Measurements from ENCODE around the gene EPM2AIP1. TPM values are rescaled to one million over a fixed set of nuclear protein-coding genes. Genes with fewer than 3 reads are reported as not detected.

The EPM2AIP1 gene
- polyA plus RNA-seq, 1 of the 3 experiments (the other 2 are of a cell fraction): 4.7 TPM

DNA sequence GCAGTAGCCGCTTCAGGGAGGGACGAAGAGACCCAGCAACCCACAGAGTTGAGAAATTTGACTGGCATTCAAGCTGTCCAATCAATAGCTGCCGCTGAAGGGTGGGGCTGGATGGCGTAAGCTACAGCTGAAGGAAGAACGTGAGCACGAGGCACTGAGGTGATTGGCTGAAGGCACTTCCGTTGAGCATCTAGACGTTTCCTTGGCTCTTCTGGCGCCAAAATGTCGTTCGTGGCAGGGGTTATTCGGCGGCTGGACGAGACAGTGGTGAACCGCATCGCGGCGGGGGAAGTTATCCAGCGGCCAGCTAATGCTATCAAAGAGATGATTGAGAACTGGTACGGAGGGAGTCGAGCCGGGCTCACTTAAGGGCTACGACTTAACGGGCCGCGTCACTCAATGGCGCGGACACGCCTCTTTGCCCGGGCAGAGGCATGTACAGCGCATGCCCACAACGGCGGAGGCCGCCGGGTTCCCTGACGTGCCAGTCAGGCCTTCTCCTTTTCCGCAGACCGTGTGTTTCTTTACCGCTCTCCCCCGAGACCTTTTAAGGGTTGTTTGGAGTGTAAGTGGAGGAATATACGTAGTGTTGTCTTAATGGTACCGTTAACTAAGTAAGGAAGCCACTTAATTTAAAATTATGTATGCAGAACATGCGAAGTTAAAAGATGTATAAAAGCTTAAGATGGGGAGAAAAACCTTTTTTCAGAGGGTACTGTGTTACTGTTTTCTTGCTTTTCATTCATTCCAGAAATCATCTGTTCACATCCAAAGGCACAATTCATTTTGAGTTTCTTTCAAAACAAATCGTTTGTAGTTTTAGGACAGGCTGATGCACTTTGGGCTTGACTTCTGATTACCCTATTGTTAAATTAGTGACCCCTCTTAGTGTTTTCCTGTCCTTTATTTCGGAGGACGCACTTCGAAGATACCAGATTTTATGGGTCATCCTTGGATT, 674 bp upstream of the EPM2AIP1 start, which contains the start of gene MLH1 (continued):
- TF ChIP-seq, protein P1, sequence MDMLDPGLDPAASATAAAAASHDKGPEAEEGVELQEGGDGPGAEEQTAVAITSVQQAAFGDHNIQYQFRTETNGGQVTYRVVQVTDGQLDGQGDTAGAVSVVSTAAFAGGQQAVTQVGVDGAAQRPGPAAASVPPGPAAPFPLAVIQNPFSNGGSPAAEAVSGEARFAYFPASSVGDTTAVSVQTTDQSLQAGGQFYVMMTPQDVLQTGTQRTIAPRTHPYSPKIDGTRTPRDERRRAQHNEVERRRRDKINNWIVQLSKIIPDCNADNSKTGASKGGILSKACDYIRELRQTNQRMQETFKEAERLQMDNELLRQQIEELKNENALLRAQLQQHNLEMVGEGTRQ (IDR thresholded peaks at IDR 0.05; ENCODE audit: borderline replicate concordance, low read depth, low read length): no peak
- TF ChIP-seq CHD2 (IDR thresholded peaks at IDR 0.05; ENCODE audit: low read length, partially characterized antibody) (peak; percentile 54), SIN3A (IDR thresholded peaks at IDR 0.05; ENCODE audit: borderline replicate concordance, low read depth, low read length) (peak; percentile 69; the same call in 1 of the 2 replicates), GABPA (IDR thresholded peaks at IDR 0.05; ENCODE audit: low read depth) (peak; percentile 86), MXI1 (IDR thresholded peaks at IDR 0.05; ENCODE audit: low read depth, low read length) (peak; percentile 93)

DNA sequence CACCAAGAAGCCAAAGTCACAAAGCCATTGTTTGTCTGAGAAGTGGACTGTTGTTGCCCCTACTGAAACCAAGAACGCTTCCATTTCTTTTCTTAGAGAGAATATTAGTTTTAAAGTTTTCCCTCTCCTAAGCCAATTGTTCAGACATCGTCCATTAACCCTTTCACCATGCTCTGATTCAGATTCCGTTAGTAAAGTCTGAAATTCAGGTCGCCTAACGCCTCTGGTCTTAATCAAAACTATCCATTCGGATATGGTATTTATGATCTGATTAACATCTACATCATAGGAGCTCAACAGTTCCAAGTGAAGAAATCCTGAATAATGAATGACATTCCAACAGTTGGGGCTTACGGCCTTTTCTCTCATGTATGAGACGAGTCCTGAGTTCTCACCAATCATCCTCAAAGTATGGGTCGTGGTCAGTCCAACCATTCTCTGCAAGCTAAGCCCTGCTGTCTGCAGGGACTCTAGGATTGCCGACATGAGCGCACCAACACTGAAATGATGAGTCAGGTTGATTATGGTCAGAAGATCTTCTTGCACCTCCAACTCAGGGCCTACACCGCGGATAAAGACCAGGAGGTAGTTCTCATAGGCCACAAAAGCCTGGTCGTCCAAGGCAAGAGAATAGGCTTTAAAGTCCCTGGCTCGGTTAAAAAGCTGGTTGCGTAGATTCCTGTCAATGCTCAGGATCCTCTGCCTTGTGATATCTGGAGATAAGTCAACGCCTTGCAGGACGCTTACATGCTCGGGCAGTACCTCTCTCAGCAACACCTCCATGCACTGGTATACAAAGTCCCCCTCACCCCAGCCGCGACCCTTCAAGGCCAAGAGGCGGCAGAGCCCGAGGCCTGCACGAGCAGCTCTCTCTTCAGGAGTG, 767 bp downstream of the EPM2AIP1 start:
- ChIA-PET POLR2A (interaction anchor here (0.6 to 1.8 kb wide), 4 partner anchors 15 to 156 kb away, joined by 3 to 12 read pairs (median 4); no protein-coding TSS in a partner anchor), CTCF (interaction anchor here (0.7 to 4.1 kb wide), 12 partner anchors 11 to 264 kb away, joined by 3 to 37 read pairs (median 3); no protein-coding TSS in a partner anchor)
- Histone ChIP-seq H3K9ac (peak overlapping the region; percentile 91), H3K4me2 (peak overlapping the region; percentile 86), H3K4me1 (ENCODE audit: control insufficient read depth in 1 of 2, insufficient read depth in 2 of 2, low read depth in 1 of 2, low read length in 1 of 2) (peaks cover 28 to 29% of the 10 kb centered on the region in 2 experiments; a peak in 3 of 4 replicates), H4K20me1 (ENCODE audit: insufficient read depth) (peaks cover 25% of the 10 kb centered on the region), H3K4me3 (ENCODE audit: low read depth in 2 of 2, low read length in 1 of 2) (peak overlapping the region; percentile 81 to 94), H3K27me3 (ENCODE audit: insufficient read depth) (no peaks in the 10 kb centered on the region), H2AFZ (ENCODE audit: low read depth) (peak overlapping the region; percentile 64), H3F3A (replicated peaks; ENCODE audit: insufficient read depth) (peaks cover 10% of the 10 kb centered on the region), H3K36me3 (replicated peaks in 1 of 2; ENCODE audit: control insufficient read depth in 1 of 2, insufficient read depth in 2 of 2, low read length in 1 of 2) (peaks cover 52 to 55% of the 10 kb centered on the region in 2 experiments), H3K9me2 (no peaks in the 10 kb centered on the region), H3K79me2 (ENCODE audit: insufficient read depth) (peaks cover 80% of the 10 kb centered on the region), H3K27ac (ENCODE audit: low read depth in 2 of 2, low read length in 1 of 2) (peak overlapping the region; percentile 95 to 98), H3K9me3 (no peaks in the 10 kb centered on the region)
- WGBS (ENCODE audit: low lambda C conversion rate): 6% methylated on average over 19 of the region's 24 CpGs
- TF ChIP-seq RFX5 (IDR thresholded peaks at IDR 0.05; ENCODE audit: low read length) (no peak), RCOR1 (IDR thresholded peaks at IDR 0.05; ENCODE audit: low read length) (no peak), SIN3A (IDR thresholded peaks at IDR 0.05; ENCODE audit: borderline replicate concordance, low read depth, low read length) (no peak), EZH2phosphoT487 (IDR thresholded peaks at IDR 0.05; ENCODE audit: borderline replicate concordance, low read depth) (no peak), CHD2 (IDR thresholded peaks at IDR 0.05; ENCODE audit: low read length, partially characterized antibody) (no peak), GABPA (IDR thresholded peaks at IDR 0.05; ENCODE audit: low read depth) (no peak), FOXM1 (IDR thresholded peaks at IDR 0.05; ENCODE audit: low read depth) (no peak), NRF1 (IDR thresholded peaks at IDR 0.05; ENCODE audit: low read depth, low read length) (no peak), EP300 (IDR thresholded peaks at IDR 0.05; ENCODE audit: borderline replicate concordance in 1 of 2, low read depth in 1 of 2, low read length in 1 of 2) (no peak)
- TF ChIP-seq, protein P2, sequence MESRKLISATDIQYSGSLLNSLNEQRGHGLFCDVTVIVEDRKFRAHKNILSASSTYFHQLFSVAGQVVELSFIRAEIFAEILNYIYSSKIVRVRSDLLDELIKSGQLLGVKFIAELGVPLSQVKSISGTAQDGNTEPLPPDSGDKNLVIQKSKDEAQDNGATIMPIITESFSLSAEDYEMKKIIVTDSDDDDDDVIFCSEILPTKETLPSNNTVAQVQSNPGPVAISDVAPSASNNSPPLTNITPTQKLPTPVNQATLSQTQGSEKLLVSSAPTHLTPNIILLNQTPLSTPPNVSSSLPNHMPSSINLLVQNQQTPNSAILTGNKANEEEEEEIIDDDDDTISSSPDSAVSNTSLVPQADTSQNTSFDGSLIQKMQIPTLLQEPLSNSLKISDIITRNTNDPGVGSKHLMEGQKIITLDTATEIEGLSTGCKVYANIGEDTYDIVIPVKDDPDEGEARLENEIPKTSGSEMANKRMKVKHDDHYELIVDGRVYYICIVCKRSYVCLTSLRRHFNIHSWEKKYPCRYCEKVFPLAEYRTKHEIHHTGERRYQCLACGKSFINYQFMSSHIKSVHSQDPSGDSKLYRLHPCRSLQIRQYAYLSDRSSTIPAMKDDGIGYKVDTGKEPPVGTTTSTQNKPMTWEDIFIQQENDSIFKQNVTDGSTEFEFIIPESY (IDR thresholded peaks at IDR 0.05; ENCODE audit: borderline replicate concordance, low read depth): no peak
- TF ChIP-seq, protein P1 (IDR thresholded peaks at IDR 0.05; ENCODE audit: borderline replicate concordance, low read depth, low read length): no peak
- TF ChIP-seq, protein P3, sequence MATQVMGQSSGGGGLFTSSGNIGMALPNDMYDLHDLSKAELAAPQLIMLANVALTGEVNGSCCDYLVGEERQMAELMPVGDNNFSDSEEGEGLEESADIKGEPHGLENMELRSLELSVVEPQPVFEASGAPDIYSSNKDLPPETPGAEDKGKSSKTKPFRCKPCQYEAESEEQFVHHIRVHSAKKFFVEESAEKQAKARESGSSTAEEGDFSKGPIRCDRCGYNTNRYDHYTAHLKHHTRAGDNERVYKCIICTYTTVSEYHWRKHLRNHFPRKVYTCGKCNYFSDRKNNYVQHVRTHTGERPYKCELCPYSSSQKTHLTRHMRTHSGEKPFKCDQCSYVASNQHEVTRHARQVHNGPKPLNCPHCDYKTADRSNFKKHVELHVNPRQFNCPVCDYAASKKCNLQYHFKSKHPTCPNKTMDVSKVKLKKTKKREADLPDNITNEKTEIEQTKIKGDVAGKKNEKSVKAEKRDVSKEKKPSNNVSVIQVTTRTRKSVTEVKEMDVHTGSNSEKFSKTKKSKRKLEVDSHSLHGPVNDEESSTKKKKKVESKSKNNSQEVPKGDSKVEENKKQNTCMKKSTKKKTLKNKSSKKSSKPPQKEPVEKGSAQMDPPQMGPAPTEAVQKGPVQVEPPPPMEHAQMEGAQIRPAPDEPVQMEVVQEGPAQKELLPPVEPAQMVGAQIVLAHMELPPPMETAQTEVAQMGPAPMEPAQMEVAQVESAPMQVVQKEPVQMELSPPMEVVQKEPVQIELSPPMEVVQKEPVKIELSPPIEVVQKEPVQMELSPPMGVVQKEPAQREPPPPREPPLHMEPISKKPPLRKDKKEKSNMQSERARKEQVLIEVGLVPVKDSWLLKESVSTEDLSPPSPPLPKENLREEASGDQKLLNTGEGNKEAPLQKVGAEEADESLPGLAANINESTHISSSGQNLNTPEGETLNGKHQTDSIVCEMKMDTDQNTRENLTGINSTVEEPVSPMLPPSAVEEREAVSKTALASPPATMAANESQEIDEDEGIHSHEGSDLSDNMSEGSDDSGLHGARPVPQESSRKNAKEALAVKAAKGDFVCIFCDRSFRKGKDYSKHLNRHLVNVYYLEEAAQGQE (IDR thresholded peaks at IDR 0.05; ENCODE audit: low read depth, low read length): no peak
- TF ChIP-seq, protein P4, sequence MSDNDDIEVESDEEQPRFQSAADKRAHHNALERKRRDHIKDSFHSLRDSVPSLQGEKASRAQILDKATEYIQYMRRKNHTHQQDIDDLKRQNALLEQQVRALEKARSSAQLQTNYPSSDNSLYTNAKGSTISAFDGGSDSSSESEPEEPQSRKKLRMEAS (IDR thresholded peaks at IDR 0.05; ENCODE audit: low read depth): no peak
- no peak for DNase-seq

Data from SK-N-SH (cell line).